ENCODE results near the gene CAPN8.

- no peak for TF ChIP-seq TAF1 (IDR thresholded peaks at IDR 0.05; ENCODE audit: borderline replicate concordance, insufficient read depth, low read length)
- no peak for TF ChIP-seq REST (IDR thresholded peaks at IDR 0.05; ENCODE audit: insufficient read depth in 1 of 2, low read depth in 2 of 2, low read length in 2 of 2)
These were observed 122.7 kb downstream of the CAPN8 start for GRCh38 chr1:223542831-223543230.

Data from PFSK-1 (cell line).